GM18526 (cell line): ENCODE data around the gene EPHB3.

Experiments used
- POLR2A ChIP-seq: IDR thresholded peaks from 3 replicates; pipeline ENCODE4 v1.6.1; 2011; ENCODE audit not compliant: insufficient read length; ENCODE audit errors: extremely low read depth

The EPHB3 gene

GRCh38 chr3:184553385-184553784 lies 8.2 kb upstream of the EPHB3 start:
- no peak for TF ChIP-seq POLR2A

- no peak for TF ChIP-seq POLR2A
Observed at GRCh38 chr3:184554461-184554860, 7.1 kb upstream of the EPHB3 start.

- no peak for TF ChIP-seq POLR2A
Observed at GRCh38 chr3:184556582-184557347, 4.8 kb upstream of the EPHB3 start.

GRCh38 chr3:184557348-184557950 lies 4.1 kb upstream of the EPHB3 start:
- TF ChIP-seq POLR2A, result no peak

- no peak for TF ChIP-seq POLR2A
Observed at GRCh38 chr3:184558726-184559125, 2.9 kb upstream of the EPHB3 start.

GRCh38 chr3:184559336-184559735 lies 2.2 kb upstream of the EPHB3 start:
- no peak for TF ChIP-seq POLR2A

- TF ChIP-seq POLR2A, result no peak
Observed at GRCh38 chr3:184560531-184560930, 1.1 kb upstream of the EPHB3 start.

- TF ChIP-seq POLR2A, result no peak
Observed at GRCh38 chr3:184561913-184562877, 610 bp downstream of the EPHB3 start.

- no peak for TF ChIP-seq POLR2A
Observed at GRCh38 chr3:184562878-184563560, 1.4 kb downstream of the EPHB3 start.

GRCh38 chr3:184563561-184563925 lies 2.0 kb downstream of the EPHB3 start:
- no peak for TF ChIP-seq POLR2A

GRCh38 chr3:184563941-184564684 lies 2.5 kb downstream of the EPHB3 start:
- TF ChIP-seq POLR2A, result no peak

- no peak for TF ChIP-seq POLR2A
Observed at GRCh38 chr3:184564685-184565385, 3.2 kb downstream of the EPHB3 start.

- TF ChIP-seq POLR2A, result no peak
Observed at GRCh38 chr3:184565421-184566211, 4.0 kb downstream of the EPHB3 start.
